Sigmoid colon (tissue), 4 donors: ENCODE data around the gene PROSER2.

Source experiments
- CTCF ChIP-seq, 4 experiments: fragments of 450-650 bp in 3 of 4; fragments of 200-600 bp in 1 of 4; IDR thresholded peaks; one replicate each; pipeline ENCODE4 v1.5.1; 2016 to 2019; ENCODE audit warnings: antibody characterized with exemption in 4 of 4, mild to moderate bottlenecking in 3 of 4, moderate library complexity in 2 of 4
- EP300 ChIP-seq, 4 donors: sonication (generic); formaldehyde crosslinking; IDR thresholded peaks; one replicate each; pipeline ENCODE4 v1.6.1; 2017; ENCODE audit warnings: antibody characterized with exemption in 4 of 4
- POLR2A ChIP-seq, 2 donors: fragments of 450-650 bp; IDR thresholded peaks; one replicate each; pipeline ENCODE4 v1.6.1; 2016; ENCODE audit warnings: antibody characterized with exemption in 2 of 2, mild to moderate bottlenecking in 2 of 2, moderate library complexity in 2 of 2
- POLR2AphosphoS5 ChIP-seq, 4 donors: sonication (generic); formaldehyde crosslinking; IDR thresholded peaks; one replicate each; pipeline ENCODE4 v1.6.1; 2017; ENCODE audit warnings: antibody characterized with exemption in 4 of 4

- TF ChIP-seq CTCF (IDR thresholded peaks at IDR 0.05) (no peak), POLR2A (IDR thresholded peaks at IDR 0.05) (no peak), EP300 (IDR thresholded peaks at IDR 0.05) (no peak), POLR2AphosphoS5 (IDR thresholded peaks at IDR 0.05) (no peak)
Observed at GRCh38 chr10:11856678-11857077, 33.5 kb downstream of the PROSER2 start.
